Smooth muscle cell of the pulmonary artery (primary cell): Measurements from ENCODE around the gene RAB7A. TPM values are rescaled to one million over a fixed set of nuclear protein-coding genes. Genes with fewer than 3 reads are reported as not detected.

Experiments
- total RNA-seq: library from RNA; depleted of rRNA; stranded (reverse); fragments of >200 nt; gene quantifications from 2 replicates; pipeline ENCODE4 v1.2.3, GENCODE V29; 2014

RAB7A gene
- 53.6 and 69.9 TPM in 2 replicates for total RNA-seq

DNA sequence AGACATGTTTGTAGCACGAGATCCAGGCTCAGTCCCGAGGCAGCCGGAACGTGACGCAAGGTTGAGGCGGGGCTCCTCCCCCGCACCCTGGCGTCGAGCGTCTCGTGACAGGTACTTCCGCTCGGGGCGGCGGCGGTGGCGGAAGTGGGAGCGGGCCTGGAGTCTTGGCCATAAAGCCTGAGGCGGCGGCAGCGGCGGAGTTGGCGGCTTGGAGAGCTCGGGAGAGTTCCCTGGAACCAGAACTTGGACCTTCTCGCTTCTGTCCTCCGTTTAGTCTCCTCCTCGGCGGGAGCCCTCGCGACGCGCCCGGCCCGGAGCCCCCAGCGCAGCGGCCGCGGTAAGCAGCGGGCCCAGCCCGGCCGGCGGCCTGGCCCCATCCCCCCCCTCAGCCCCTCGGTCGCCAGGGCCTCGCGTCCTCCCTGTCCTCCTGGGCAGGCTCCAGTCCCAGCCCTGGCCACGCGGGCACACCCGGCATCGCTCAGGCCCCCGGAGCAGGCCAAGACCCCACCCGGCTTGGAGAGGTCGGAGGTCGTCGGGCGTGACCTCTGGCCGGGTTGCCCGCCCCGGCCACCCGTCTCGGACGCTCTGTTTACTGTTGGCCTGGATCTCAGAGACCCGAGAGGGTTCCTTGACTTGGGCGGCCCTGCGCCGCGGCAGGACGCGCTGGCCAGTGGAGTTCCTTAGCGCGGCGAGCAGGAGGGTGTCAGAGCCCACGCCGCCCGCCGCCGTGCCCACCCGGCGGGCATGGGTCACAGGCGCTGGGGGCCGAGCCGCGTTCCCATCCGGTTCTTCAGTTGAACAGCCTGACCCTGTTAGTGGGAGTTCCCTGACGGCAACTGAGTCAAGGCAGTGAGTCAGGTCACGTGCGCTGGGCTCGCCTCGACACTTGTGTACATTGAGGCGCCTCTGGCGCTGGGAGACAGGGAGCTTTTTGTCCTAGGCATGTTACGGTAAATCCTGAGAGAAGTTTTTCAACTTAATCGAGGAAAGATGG, at the start of gene RAB7A:
RAB7A (plus strand) TSS at position 161 of the 994 bp plus-strand sequence. CDS start 69,185 bp downstream, outside the sequence.

Other genes starting within 250 kb of the RAB7A start
- gene GATA2, start 233.0 kb upstream of the RAB7A start, total RNA-seq: 2.3 and 7.1 TPM in 2 replicates
- gene RPN1, start 75.4 kb upstream of the RAB7A start, total RNA-seq: 380 and 397 TPM in 2 replicates
- gene ACAD9, start 153.4 kb downstream of the RAB7A start, total RNA-seq: 32.8 and 45.8 TPM in 2 replicates